Measurements from ENCODE around the gene RNASE8.

RNASE8 gene

DNA sequence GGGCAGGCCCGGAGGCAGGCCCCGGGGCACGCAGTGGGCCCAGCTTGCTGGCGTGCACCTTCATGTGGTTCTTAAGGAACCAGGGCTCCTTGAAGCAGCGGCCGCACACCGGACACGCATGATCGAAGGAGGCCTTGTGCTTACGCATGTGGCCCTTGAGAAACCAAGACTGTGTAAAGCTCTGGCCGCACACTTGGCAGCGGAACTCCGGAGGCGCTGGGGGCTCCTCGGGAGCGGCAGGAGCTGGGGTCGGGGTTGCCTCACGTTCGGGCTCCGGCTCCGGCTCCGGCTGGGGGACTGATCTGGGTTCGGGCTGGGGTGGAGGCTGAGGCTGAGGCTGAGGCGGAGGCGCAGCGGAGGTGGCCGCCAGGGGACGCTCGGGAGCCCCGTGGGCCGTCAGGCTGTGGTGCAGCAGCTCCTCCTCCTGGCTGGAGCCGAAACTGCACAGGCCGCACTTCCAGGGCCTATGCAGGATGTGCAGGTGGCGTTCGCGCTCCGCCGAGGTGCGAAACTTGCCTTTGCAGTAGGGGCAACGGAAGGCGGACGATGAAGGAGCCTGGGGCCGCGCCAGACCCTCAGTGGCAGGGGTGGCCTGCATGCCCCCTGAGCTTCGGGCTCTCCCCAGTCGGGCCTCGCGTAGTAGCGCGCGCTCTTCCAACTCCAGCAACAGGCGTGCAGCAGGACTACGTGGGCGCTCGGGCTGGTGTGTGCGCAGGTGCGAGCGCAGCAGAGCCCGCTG, 34.8 kb downstream of the RNASE8 start:
- peak; percentile 82 for DNase-seq (ENCODE audit: low read depth)

- no peak for DNase-seq (ENCODE audit: low read depth)
Observed at GRCh38 chr14:21093018-21093417, 35.4 kb downstream of the RNASE8 start.

- no peak for DNase-seq (ENCODE audit: low read depth)
Observed at GRCh38 chr14:21093769-21094681, 36.4 kb downstream of the RNASE8 start.

DNA sequence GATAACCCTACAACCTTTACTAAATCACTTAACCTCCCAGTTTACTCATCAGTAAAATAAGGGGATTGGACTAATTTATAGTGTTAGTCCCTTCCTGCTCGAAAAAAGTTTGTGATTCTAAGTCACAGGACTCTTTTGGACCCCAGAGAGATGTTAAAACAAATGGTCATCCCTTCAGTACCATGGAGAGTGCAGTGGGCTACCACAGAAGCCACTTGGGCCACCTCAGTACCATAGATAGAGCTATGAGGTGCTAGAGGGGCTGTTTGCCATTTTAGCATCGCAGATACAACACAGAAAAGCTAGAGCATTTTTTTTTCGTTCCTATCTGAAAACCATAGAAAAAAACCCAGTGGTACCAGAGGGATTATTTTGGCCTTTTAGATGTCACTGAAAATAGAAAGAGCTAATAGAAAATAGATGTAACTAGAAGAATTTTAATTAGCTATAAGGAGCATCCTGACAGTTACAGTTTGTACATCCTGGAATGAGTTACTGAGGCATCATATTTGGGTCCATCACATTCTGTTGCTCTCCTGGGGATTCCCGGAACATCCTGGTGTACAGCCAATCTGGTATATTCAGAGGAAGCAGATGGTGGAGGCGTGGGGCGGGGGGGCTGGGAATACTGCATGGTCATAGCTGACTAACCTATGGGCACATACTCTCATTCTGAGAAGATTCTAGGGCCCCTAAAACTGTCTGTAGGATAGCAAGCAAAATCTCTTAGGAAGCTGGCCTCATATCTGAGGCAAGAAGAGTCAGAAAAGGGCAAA, 38.0 kb downstream of the RNASE8 start:
- DNase-seq (ENCODE audit: low read depth) = no peak

DNA sequence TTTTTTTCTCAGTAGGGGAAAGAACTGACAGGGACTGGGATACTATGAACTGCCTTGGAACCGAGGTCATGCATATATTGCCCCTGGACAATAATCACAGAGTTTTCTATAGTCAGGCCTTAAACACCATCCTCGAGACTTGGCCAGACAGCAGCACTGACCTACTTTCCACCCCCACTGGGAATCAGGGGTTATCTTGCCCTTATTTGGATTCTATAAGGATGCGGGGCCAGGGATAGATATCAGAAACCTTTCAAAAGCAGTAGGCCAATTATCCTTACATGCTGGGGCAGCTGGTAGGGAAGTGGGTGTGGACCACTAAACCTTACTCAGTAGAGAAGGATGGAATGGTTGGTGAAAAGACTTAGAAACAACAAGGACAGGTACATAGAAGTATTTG, 38.8 kb downstream of the RNASE8 start:
- no peak for DNase-seq (ENCODE audit: low read depth)

DNA sequence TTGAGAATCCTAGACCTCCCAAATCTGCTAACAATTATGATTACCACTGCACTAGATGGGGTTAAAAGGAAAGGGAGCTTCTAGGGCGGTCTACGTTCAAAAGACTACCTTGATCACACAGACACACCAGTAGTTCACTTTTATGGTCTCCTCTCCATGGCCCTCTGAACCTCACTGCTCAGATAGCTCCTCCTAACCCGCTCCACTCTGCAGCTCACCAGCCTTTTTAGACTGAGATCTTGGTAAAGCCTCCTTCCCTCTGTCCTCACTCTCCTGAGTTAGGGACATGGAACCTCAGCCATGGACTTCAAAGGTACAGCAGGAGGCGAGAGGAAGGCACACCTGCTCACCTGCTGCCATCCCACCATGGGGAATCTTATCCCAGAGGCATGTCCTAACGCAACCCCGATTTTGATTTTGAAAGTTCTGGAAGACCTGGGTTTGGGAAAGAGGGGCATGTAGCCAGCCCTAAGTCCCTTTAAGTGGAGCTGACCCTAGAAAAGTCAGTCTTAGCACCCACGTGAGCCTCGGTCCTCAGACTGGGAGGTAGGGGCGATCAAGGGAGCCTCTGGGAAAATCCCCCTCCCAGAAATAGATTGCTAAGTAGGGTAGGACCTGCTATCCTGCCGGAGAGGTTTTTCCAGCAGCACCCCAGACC, 39.5 kb downstream of the RNASE8 start:
- DNase-seq (ENCODE audit: low read depth) = no peak

DNA sequence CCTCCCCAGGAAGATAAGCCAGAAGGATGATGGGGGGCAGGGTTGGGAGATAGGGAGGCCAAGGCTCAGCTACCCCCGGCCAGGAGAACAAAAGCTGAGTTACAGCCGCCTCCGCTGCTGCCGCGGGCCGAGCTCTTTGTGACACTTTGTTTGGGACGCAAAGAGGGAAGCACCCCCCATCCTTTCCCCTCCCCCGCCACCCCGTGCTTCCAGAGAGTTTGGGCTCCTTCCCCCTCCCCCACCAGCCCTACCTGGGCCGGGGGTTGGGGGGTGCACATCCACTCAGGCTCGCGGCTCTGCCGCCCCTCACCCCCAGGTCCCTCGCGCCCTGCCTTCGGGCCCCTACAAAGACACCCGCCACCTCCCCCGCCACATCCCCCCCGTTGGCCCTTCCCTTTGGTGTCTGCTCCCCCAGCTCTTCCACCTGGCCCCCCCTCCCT, 40.0 kb downstream of the RNASE8 start:
- DNase-seq (ENCODE audit: low read depth) = no peak

GRCh38 chr14:21098076-21098891, 40.7 kb downstream of the RNASE8 start, which contains the start of gene ZNF219:
Gene ZNF219, minus strand, starts transcription at chr14:21098655. Its CDS starts 5,064 bp downstream, at chr14:21093591.
- DNase-seq (ENCODE audit: low read depth) = peak; percentile 17

GRCh38 chr14:21098892-21099595, 41.4 kb downstream of the RNASE8 start:
- DNase-seq (ENCODE audit: low read depth) = no peak

DNA sequence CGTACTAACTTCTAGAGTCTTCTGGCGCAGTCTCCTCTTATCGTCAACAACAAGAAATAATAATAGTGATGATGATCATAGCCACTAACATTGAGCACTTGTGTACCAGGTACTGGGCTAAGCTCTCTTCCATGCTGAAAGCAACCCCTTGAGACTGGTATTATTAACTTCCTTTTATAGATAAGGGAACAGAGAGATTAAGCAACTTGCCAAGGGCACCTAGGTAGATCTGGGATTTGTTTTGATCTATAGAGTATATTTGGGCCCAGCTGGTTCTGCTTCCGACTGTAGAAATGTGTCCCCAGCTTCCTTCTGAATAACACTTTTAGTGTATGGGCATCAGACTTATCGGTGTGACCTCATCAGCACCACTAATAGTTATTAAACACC, 42.0 kb downstream of the RNASE8 start:
- DNase-seq (ENCODE audit: low read depth) = no peak

DNA sequence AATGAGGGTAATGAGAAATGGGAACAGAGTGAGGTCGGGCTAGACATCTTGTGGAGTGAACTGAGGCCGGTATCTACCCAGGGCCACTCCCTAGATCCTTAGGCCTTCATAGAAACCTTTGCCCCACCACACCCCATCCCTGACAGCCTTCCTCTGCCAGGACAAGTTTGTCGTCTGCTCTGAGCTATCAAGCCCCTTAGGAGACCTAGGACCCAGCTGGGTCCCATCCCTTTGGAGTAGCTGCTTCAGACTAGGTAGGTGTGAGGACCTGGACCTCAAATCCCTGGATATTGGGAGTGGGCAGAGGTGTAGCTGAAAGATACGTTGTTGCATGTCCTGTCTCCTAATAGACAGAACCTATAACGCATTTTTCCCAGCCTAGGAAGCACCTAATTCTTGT, 43.3 kb downstream of the RNASE8 start, which contains the start of gene TMEM253:
TMEM253 (plus strand) TSS at position 136 of the 400 bp plus-strand sequence. CDS start 278 bp downstream, outside the sequence.
- DNase-seq (ENCODE audit: low read depth) = no peak

GRCh38 chr14:21101802-21102413, 44.3 kb downstream of the RNASE8 start:
- DNase-seq (ENCODE audit: low read depth) = no peak

GRCh38 chr14:21102521-21103410, 45.1 kb downstream of the RNASE8 start:
- no peak for DNase-seq (ENCODE audit: low read depth)

GRCh38 chr14:21103411-21103709, 45.7 kb downstream of the RNASE8 start:
- no peak for DNase-seq (ENCODE audit: low read depth)

DNA sequence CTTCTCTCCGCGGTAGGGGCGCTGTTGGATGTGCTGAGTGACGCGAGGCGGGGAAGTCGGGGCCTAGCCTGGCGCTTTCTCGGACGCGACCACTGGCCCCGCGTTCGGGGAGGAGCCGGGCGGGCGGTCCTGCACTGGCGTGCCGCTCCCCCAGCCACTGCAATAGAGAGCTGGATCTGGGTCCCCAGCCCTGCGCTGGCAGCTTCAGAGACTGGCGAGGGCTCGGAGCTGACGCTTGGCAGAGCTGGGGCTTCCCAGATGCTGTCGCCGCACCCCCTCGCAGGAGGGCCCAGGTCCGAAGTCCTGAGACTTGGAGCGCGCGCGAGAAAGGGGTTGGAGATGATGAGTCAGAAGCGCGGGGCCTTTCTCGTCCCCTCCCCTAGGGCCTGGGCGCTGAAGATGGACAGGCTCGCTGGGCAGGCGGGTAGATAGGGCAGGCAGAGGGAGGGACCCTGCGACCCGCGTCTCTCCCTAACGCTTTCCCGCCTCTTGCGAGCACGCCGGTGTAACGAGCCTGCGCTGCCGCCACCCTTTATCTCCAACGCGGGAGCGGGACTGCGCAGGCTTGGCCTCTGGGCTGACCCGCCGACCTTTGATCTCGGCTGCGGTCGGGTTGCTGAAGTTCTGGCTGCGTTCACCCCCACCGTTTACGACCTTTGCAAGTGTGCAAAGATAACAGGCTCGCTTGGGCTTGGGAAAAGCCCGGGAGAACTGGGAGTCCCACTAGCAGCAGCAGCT, 46.3 kb downstream of the RNASE8 start:
- DNase-seq (ENCODE audit: low read depth) = peak; percentile 90

GRCh38 chr14:21104448-21105060, 46.9 kb downstream of the RNASE8 start:
- peak; percentile 31 for DNase-seq (ENCODE audit: low read depth)

- no peak for DNase-seq (ENCODE audit: low read depth)
Observed at GRCh38 chr14:21105095-21105494, 47.5 kb downstream of the RNASE8 start.

- no peak for DNase-seq (ENCODE audit: low read depth)
Observed at GRCh38 chr14:21106176-21106497, 48.5 kb downstream of the RNASE8 start.
